Uterus (tissue), 4 donors: Measurements from ENCODE around the gene DNAJB14. TPM values are rescaled to one million over a fixed set of nuclear protein-coding genes. Genes with fewer than 3 reads are reported as not detected.

Experiments
- DNase-seq, 2 donors: peaks; one replicate each; pipeline ENCODE4 v3.0.0-alpha.2; 2019 to 2020
- H3K27ac ChIP-seq, 2 donors: fragments of 200-600 bp; sonication (generic); 1 replicate in 1 of 2; 2 replicates in 1 of 2; pipeline ENCODE4 v1.5.1; 2016 to 2018
- H3K27me3 ChIP-seq, 2 donors: fragments of 200-600 bp; sonication (generic); one replicate each; pipeline ENCODE4 v1.5.1; 2018 to 2019; ENCODE audit warnings: control low read depth in 1 of 2
- H3K36me3 ChIP-seq, 2 donors: fragments of 200-600 bp; sonication (generic); one replicate each; pipeline ENCODE4 v1.5.1; 2019; ENCODE audit warnings: control low read depth in 1 of 2
- H3K4me1 ChIP-seq, 2 donors: fragments of 200-600 bp; sonication (generic); one replicate each; pipeline ENCODE4 v1.5.1; 2018 to 2019; ENCODE audit warnings: control low read depth in 1 of 2
- H3K4me3 ChIP-seq, 2 donors: fragments of 200-600 bp; sonication (generic); 1 replicate in 1 of 2; 2 replicates in 1 of 2; pipeline ENCODE4 v1.5.1; 2018 to 2019; ENCODE audit warnings: mild to moderate bottlenecking in 1 of 2
- H3K9me3 ChIP-seq, 2 donors: fragments of 200-600 bp; sonication (generic); one replicate each; pipeline ENCODE4 v1.5.1; 2019; ENCODE audit warnings: control low read depth in 1 of 2
- POLR2A ChIP-seq, 2 donors: fragments of 450-650 bp; IDR thresholded peaks; one replicate each; pipeline ENCODE4 v1.6.1; 2016; ENCODE audit warnings: antibody characterized with exemption in 2 of 2, mild to moderate bottlenecking in 1 of 2, moderate library complexity in 1 of 2
- intact Hi-C: fragments of 100-400 bp; cut with DNase I; formaldehyde crosslinking; loops from one replicate; pipeline ENCODE4 v1.15.1; 2023; ENCODE audit warnings: low total_unique reads
- total RNA-seq, 4 donors: library from RNA; depleted of rRNA in 3 of 4; stranded (reverse); fragments of >200 nt in 3 of 4; gene quantifications; one replicate each; pipeline versions ENCODE4 v1.1.0 to v1.2.4, GENCODE V29; 2014 to 2023
- TF ChIP-seq, protein P1 (sequence below), 4 experiments: fragments of 200-600 bp in 2 of 4; fragments of 450-650 bp in 2 of 4; sonication (generic) in 2 of 4; IDR thresholded peaks; one replicate each; pipeline ENCODE4 v1.5.1; 2016 to 2019; ENCODE audit warnings: antibody characterized with exemption in 4 of 4, mild to moderate bottlenecking in 2 of 4, moderate library complexity in 1 of 4
- donor health status: DM: yes; HTN: yes; CAD: no.

The DNAJB14 gene
- total RNA-seq, 4 donors from 2014 or later = 33.5 to 151 (median 71.5) TPM

DNA sequence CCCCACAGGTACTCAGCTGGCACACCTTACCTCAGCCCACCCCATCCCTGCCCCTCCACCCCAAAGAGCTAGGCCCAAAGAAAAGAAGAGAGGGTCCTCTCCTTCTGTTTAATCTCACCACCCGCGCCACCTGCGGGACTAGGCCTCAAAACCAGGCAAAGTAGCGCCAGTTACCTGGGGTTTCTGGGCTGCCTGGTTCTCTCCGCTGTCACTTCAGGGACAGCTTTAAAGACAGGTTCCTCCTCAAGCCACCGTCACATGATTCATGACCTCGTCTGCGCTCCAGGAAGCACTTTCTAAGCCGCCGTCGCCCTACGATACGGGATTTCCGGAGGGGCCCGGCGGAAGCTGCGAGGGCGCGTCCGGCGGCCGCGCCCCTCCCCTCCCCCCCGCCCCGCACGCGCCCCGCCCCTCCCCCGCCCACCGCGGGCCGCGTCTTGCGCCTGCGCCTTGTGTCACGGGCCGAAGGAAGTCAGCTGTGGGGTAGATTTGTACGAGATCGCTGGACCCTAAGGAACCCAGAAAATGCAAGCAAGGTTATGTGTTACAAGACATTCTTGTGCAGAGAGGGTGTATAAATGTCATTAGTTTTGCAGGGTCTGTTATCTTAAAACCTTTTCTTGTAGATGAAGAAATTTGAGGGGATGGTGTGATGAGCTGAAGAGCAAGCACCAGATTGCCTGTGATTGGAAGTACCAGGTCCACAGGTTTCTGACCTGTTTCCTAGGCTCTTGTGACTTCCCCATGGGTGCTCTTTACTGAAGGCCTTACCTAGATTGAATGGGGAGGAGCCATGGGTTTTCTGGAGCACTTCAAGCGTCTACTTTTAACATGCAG, 52.0 kb downstream of the DNAJB14 start, which contains the start of gene LAMTOR3:
TSS of gene LAMTOR3 (minus strand) at position 267 of the 837 bp plus-strand sequence. CDS start 464 bp downstream, outside the sequence.
- Histone ChIP-seq H3K27me3 (no peaks in the 10 kb centered on the region), H3K27ac (peak within 1 kb of the TSS; percentile 85 to 86), H3K4me1 (no peaks in the 10 kb centered on the region), H3K4me3 (peak within 1 kb of the TSS; percentile 87 to 93), H3K9me3 (no peaks in the 10 kb centered on the region), H3K36me3 (no peaks in the 10 kb centered on the region)
- peak; percentile 89 for DNase-seq
- intact Hi-C loops = loop anchor here (10.0 kb wide), 1 partner anchor 50 kb away; the partner anchor contains the start of gene DNAJB14
- TF ChIP-seq, protein P1, sequence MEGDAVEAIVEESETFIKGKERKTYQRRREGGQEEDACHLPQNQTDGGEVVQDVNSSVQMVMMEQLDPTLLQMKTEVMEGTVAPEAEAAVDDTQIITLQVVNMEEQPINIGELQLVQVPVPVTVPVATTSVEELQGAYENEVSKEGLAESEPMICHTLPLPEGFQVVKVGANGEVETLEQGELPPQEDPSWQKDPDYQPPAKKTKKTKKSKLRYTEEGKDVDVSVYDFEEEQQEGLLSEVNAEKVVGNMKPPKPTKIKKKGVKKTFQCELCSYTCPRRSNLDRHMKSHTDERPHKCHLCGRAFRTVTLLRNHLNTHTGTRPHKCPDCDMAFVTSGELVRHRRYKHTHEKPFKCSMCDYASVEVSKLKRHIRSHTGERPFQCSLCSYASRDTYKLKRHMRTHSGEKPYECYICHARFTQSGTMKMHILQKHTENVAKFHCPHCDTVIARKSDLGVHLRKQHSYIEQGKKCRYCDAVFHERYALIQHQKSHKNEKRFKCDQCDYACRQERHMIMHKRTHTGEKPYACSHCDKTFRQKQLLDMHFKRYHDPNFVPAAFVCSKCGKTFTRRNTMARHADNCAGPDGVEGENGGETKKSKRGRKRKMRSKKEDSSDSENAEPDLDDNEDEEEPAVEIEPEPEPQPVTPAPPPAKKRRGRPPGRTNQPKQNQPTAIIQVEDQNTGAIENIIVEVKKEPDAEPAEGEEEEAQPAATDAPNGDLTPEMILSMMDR (IDR thresholded peaks at IDR 0.05) = peak in 2 of 4 experiments; percentile 0 to 17
- peak; percentile 20 to 38 for TF ChIP-seq POLR2A (IDR thresholded peaks at IDR 0.05)

DNA sequence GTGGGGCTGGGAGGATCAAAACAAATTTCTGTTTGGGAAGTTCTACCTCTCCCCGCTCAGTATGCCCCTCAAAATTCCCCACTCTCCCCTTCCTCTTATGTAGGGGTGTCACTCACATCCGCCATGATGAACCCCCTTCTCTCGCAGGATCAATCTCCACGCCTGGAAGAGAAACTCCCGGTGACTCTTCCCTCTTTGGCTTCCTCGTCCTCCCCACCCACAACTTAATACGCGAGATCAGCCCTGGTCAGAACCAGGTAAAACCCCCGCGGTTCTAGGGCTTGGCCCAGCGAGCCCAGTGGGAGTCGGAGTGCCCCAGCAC, 52.6 kb downstream of the DNAJB14 start:
- Histone ChIP-seq H3K4me3 (peak overlapping the region; percentile 87 to 93), H3K27ac (peak overlapping the region; percentile 85 to 86), H3K4me1 (no peaks in the 10 kb centered on the region), H3K36me3 (no peaks in the 10 kb centered on the region), H3K9me3 (no peaks in the 10 kb centered on the region), H3K27me3 (no peaks in the 10 kb centered on the region)
- intact Hi-C loops = loop anchor here (10.0 kb wide), 1 partner anchor 51 kb away; the partner anchor contains the start of gene DNAJB14
- no peak for DNase-seq
- TF ChIP-seq, protein P1 (IDR thresholded peaks at IDR 0.05) = no peak
- no peak for TF ChIP-seq POLR2A (IDR thresholded peaks at IDR 0.05)

DNA sequence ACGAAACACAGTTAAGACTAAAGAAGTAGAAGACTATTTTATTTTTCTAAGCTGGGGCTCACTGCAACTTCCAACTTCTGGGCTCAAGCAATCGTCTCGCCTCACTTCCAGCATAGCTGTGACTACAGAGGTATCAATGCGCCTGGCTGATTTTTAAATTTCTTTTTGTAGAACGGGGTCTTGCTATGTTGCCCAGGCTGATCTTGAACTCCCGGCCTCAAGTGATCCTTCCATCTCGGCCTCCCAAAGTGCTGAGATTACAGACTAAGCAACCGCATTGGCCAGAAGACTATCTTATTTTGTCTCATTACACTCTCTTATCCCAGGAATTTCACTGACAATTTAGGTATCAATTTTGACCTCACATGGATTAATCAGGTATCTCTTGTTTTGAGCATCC, 53.4 kb downstream of the DNAJB14 start:
- intact Hi-C loops = loop anchor here (10.0 kb wide), 1 partner anchor 52 kb away; the partner anchor contains the start of gene DNAJB14
- H3K4me3 ChIP-seq = peak overlapping the region in 1 of 2 donors; percentile 87
- no peaks in the 10 kb centered on the region for H3K36me3 ChIP-seq
- no peak for DNase-seq
- no peak overlapping the region for H3K27ac ChIP-seq
- H3K27me3 ChIP-seq = no peaks in the 10 kb centered on the region
- TF ChIP-seq POLR2A (IDR thresholded peaks at IDR 0.05) = no peak
- H3K4me1 ChIP-seq = peaks cover 0 to under 1% of the 10 kb centered on the region in 2 donors
- no peaks in the 10 kb centered on the region for H3K9me3 ChIP-seq

DNA sequence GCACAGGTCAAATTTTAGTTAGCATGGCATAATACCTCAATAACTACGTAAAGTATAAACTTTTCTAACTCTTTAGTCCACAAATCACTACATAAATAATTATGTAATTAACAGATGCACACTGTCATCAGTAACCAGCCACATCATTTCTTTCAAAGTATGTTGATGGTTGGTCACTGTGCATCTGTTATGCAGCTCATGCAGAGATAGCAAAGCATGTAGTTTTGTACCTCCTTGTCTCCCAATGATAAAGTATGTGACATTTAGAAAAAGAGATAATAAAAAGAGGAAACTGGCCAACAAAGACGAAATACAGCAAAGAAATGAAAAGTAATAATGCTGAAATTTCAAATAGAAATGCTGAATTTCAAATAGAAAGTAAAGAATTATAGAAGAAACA, 55.1 kb downstream of the DNAJB14 start:
- H3K4me1 ChIP-seq = peaks cover 0 to 5% of the 10 kb centered on the region in 2 donors
- TF ChIP-seq POLR2A (IDR thresholded peaks at IDR 0.05) = no peak
- TF ChIP-seq, protein P1 (IDR thresholded peaks at IDR 0.05) = no peak
- intact Hi-C loops = loop anchor here (10.0 kb wide), 1 partner anchor 53 kb away; the partner anchor contains the start of gene DNAJB14

DNA sequence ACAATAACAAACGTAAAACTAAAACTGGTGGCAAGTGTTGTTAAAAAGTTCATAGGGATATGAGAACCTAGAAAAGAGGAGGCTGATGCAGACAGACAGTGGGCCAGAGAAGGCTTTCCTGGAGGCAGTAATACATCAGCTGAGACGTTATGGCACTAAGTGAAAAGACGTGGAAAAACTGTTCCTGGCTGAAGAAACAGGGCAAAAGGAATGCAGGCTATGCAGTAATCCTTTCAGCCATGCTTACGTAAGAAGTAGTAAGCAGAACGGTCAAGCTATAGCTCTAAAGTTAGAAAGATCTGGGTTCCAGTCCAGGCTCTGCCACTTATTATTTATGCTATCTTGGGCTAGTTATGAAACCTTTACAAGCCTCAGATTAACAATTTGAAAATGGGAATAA, 58.6 kb downstream of the DNAJB14 start:
- Histone ChIP-seq H3K4me1 (peaks cover 0 to 5% of the 10 kb centered on the region in 2 donors), H3K9me3 (no peaks in the 10 kb centered on the region), H3K27ac (peak overlapping the region in 1 of 2 donors; percentile 18), H3K4me3 (no peak overlapping the region), H3K27me3 (no peaks in the 10 kb centered on the region), H3K36me3 (no peaks in the 10 kb centered on the region)
- no peak for DNase-seq
- TF ChIP-seq, protein P1 (IDR thresholded peaks at IDR 0.05) = no peak
- no peak for TF ChIP-seq POLR2A (IDR thresholded peaks at IDR 0.05)
- intact Hi-C loops = no loop called here

More for the DNA sequence above, 55.1 kb downstream of the DNAJB14 start:
- Histone ChIP-seq H3K9me3 (no peaks in the 10 kb centered on the region), H3K27me3 (no peaks in the 10 kb centered on the region), H3K27ac (no peak overlapping the region), H3K36me3 (no peaks in the 10 kb centered on the region), H3K4me3 (no peak overlapping the region)
- DNase-seq = no peak
